IMR-90 (cell line): ENCODE results near the gene DNM3. TPM values are rescaled to one million over a fixed set of nuclear protein-coding genes. Genes with fewer than 3 reads are reported as not detected.

Experiments used
- ATAC-seq: fragments of 200-7000 bp; cut with Tn5 transposase; 2 replicates; pipeline ENCODE4 v1.9.1; 2020; ENCODE audit warnings: low read depth, mild to moderate bottlenecking, moderate library complexity
- BruUV-seq: library from RNA; stranded (reverse); fragments of 400-500 nt; replicated peaks from 2 replicates; lab custom pipeline; 2021; lab: Mats Ljungman, UMichigan
- CTCF ChIA-PET: fragments of 300-600 bp; formaldehyde crosslinking; extraction: SDS; loops from one replicate; lab custom pipeline; 2021; ENCODE audit warnings: antibody characterized with exemption; lab: Yijun Ruan, JAX
- POLR2A ChIA-PET: fragments of 300-600 bp; sonication (Branson Sonifier 250); formaldehyde crosslinking; loops from one replicate; lab custom pipeline; 2022; ENCODE audit warnings: antibody characterized with exemption; ENCODE audit not compliant: unreplicated experiment; lab: Charles Lee
- DNase-seq: peaks from one replicate; pipeline ENCODE4 v3.0.0; 2013
- H2AFZ ChIP-seq: replicated peaks from 2 replicates; pipeline ENCODE3; 2013; ENCODE audit warnings: low read length, mild to moderate bottlenecking; ENCODE audit not compliant: poor library complexity
- H2AK5ac ChIP-seq: 2 replicates; pipeline ENCODE4 v1.6.1; 2013; ENCODE audit warnings: low read depth, low read length, inconsistent platforms
- H2AK9ac ChIP-seq: replicated peaks from 2 replicates; pipeline ENCODE3; 2013; ENCODE audit warnings: mild to moderate bottlenecking, low read depth, low read length, moderate library complexity; ENCODE audit not compliant: poor library complexity
- H2BK120ac ChIP-seq: 2 replicates; pipeline ENCODE4 v1.6.1; 2013; ENCODE audit warnings: low read depth, low read length, inconsistent platforms
- H2BK15ac ChIP-seq: 3 replicates; pipeline ENCODE4 v1.6.1; 2013; ENCODE audit warnings: low read depth, low read length, inconsistent platforms
- H2BK20ac ChIP-seq: 2 replicates; pipeline ENCODE4 v1.6.1; 2013; ENCODE audit warnings: low read depth, mild to moderate bottlenecking, inconsistent platforms, low read length, moderate library complexity
- H2BK5ac ChIP-seq: 2 replicates; pipeline ENCODE4 v1.6.1; 2013; ENCODE audit warnings: mild to moderate bottlenecking, low read depth, low read length, inconsistent platforms; ENCODE audit not compliant: poor library complexity, severe bottlenecking
- H3K14ac ChIP-seq: replicated peaks from 2 replicates; pipeline ENCODE4 v1.6.1; 2013; ENCODE audit warnings: low read depth, low read length, inconsistent platforms
- H3K18ac ChIP-seq: 2 replicates; pipeline ENCODE4 v1.6.1; 2013; ENCODE audit warnings: low read depth, low read length, control low read depth
- H3K23ac ChIP-seq: 2 replicates; pipeline ENCODE4 v1.6.1; 2013; ENCODE audit warnings: low read depth, low read length, inconsistent platforms
- H3K27ac ChIP-seq: 2 replicates; pipeline ENCODE4 v1.5.1; 2013; ENCODE audit warnings: mild to moderate bottlenecking, control low read depth, low read length; ENCODE audit not compliant: insufficient read depth
- H3K27me3 ChIP-seq: 2 replicates; pipeline ENCODE4 v1.6.1; 2013; ENCODE audit warnings: low read length; ENCODE audit not compliant: control insufficient read depth, insufficient read depth
- H3K36me3 ChIP-seq: 2 replicates; pipeline ENCODE4 v1.6.1; 2013; ENCODE audit warnings: low read length, mixed read lengths; ENCODE audit not compliant: control insufficient read depth, insufficient read depth
- H3K4ac ChIP-seq: 2 replicates; pipeline ENCODE4 v1.6.1; 2013; ENCODE audit warnings: low read depth, low read length, inconsistent platforms
- H3K4me1 ChIP-seq: 2 replicates; pipeline ENCODE4 v1.6.1; 2013; ENCODE audit warnings: low read length, mixed read lengths; ENCODE audit not compliant: control insufficient read depth, insufficient read depth
- H3K4me2 ChIP-seq: 2 replicates; pipeline ENCODE4 v1.6.1; 2013; ENCODE audit warnings: low read depth, mild to moderate bottlenecking, control low read depth, low read length, moderate library complexity
- H3K4me3 ChIP-seq: 2 replicates; pipeline ENCODE4 v1.5.1; 2013; ENCODE audit warnings: low read depth, mild to moderate bottlenecking, control low read depth, low read length, moderate library complexity; ENCODE audit not compliant: insufficient read depth
- H3K56ac ChIP-seq: 2 replicates; pipeline ENCODE4 v1.6.1; 2013; ENCODE audit warnings: low read length, inconsistent platforms; ENCODE audit not compliant: insufficient read depth; ENCODE audit errors: extremely low read depth
- H3K79me1 ChIP-seq, 2 experiments: 2 replicates each; pipeline ENCODE4 v1.6.1; 2013; ENCODE audit warnings: low read length in 2 of 2, inconsistent platforms in 1 of 2, low read depth in 1 of 2
- H3K9ac ChIP-seq: 2 replicates; pipeline ENCODE4 v1.6.1; 2013; ENCODE audit warnings: low read depth, low read length, control low read depth
- H3K9me1 ChIP-seq: 2 replicates; pipeline ENCODE4 v1.6.1; 2013; ENCODE audit warnings: low read length, inconsistent platforms; ENCODE audit not compliant: insufficient read depth
- H3K9me3 ChIP-seq: 2 replicates; pipeline ENCODE4 v1.6.1; 2013; ENCODE audit warnings: low read length; ENCODE audit not compliant: control insufficient read depth, insufficient read depth
- H4K20me1 ChIP-seq: 2 replicates; pipeline ENCODE4 v1.6.1; 2013; ENCODE audit warnings: low read length, inconsistent platforms; ENCODE audit not compliant: insufficient read depth
- H4K5ac ChIP-seq: 2 replicates; pipeline ENCODE4 v1.6.1; 2013; ENCODE audit warnings: mild to moderate bottlenecking, low read depth, low read length, control low read depth
- H4K8ac ChIP-seq, 2 experiments: 2 replicates each; pipeline ENCODE4 v1.6.1; 2013; ENCODE audit warnings: low read depth in 2 of 2, low read length in 2 of 2, control low read depth in 1 of 2, inconsistent platforms in 1 of 2
- H4K91ac ChIP-seq: 2 replicates; pipeline ENCODE4 v1.6.1; 2013; ENCODE audit warnings: low read depth, low read length, inconsistent platforms; ENCODE audit not compliant: insufficient read depth
- BHLHE40 ChIP-seq: fragments of 150-350 bp; IDR thresholded peaks from 2 replicates; pipeline ENCODE4 v1.6.1; 2016; ENCODE audit warnings: mild to moderate bottlenecking, low read depth, low read length
- CEBPB ChIP-seq: IDR thresholded peaks from 2 replicates; pipeline ENCODE4 v1.6.1; 2012; ENCODE audit warnings: low read depth, low read length, improper control_type of control experiment
- CHD1 ChIP-seq: IDR thresholded peaks from 2 replicates; pipeline ENCODE4 v1.6.1; 2012; ENCODE audit warnings: low read depth, low read length, improper control_type of control experiment
- CTCF ChIP-seq: conservative IDR thresholded peaks from 2 replicates; pipeline ENCODE4 v1.5.1; 2012; ENCODE audit warnings: mild to moderate bottlenecking, low read depth, low read length, improper control_type of control experiment
- ELK1 ChIP-seq: fragments of 150-350 bp; IDR thresholded peaks from 2 replicates; pipeline ENCODE4 v1.6.1; 2016; ENCODE audit warnings: low read depth, mild to moderate bottlenecking, low read length, moderate library complexity, borderline replicate concordance
- FOS ChIP-seq: fragments of 150-350 bp; IDR thresholded peaks from 2 replicates; pipeline ENCODE4 v1.6.1; 2016; ENCODE audit warnings: low read depth, low read length
- MAFK ChIP-seq: IDR thresholded peaks from 2 replicates; pipeline ENCODE4 v1.6.1; 2012; ENCODE audit warnings: low read depth, low read length, improper control_type of control experiment
- MAZ ChIP-seq: IDR thresholded peaks from 2 replicates; pipeline ENCODE4 v1.6.1; 2012; ENCODE audit warnings: low read depth, mild to moderate bottlenecking, low read length, improper control_type of control experiment, moderate library complexity, borderline replicate concordance
- MXI1 ChIP-seq: IDR thresholded peaks from 2 replicates; pipeline ENCODE4 v1.6.1; 2012; ENCODE audit warnings: low read depth, mild to moderate bottlenecking, low read length, moderate library complexity, borderline replicate concordance
- NFE2L2 ChIP-seq: fragments of 150-350 bp; IDR thresholded peaks from 2 replicates; pipeline ENCODE4 v1.6.1; 2016; ENCODE audit warnings: low read depth, mild to moderate bottlenecking, low read length
- POLR2A ChIP-seq: IDR thresholded peaks from 2 replicates; pipeline ENCODE4 v1.6.1; 2012; ENCODE audit warnings: mild to moderate bottlenecking, low read depth, low read length
- RAD21 ChIP-seq: IDR thresholded peaks from 2 replicates; pipeline ENCODE4 v1.6.1; 2012; ENCODE audit warnings: low read length, improper control_type of control experiment
- RCOR1 ChIP-seq: IDR thresholded peaks from 2 replicates; pipeline ENCODE4 v1.6.1; 2012; ENCODE audit warnings: mild to moderate bottlenecking, low read length, improper control_type of control experiment; ENCODE audit not compliant: insufficient replicate concordance
- RFX5 ChIP-seq: IDR thresholded peaks from 2 replicates; pipeline ENCODE4 v1.8.0; 2012; ENCODE audit warnings: low read depth, mild to moderate bottlenecking, low read length, moderate library complexity
- SMC3 ChIP-seq: fragments of 150-350 bp; IDR thresholded peaks from 2 replicates; pipeline ENCODE4 v1.6.1; 2016; ENCODE audit warnings: low read depth, mild to moderate bottlenecking, antibody characterized with exemption, low read length, moderate library complexity
- USF2 ChIP-seq: fragments of 150-350 bp; IDR thresholded peaks from 2 replicates; pipeline ENCODE4 v1.6.1; 2017; ENCODE audit warnings: mild to moderate bottlenecking, antibody characterized with exemption, low read length, low read depth
- WGBS, 2 experiments: methylation state at CpG; one replicate each; pipeline versions ENCODE4 v1.1.5 to v1.1.7; 2013; ENCODE audit warnings: missing lambda C conversion rate in 2 of 2; ENCODE audit not compliant: insufficient read length in 1 of 2; ENCODE audit errors: extremely low coverage in 2 of 2; 5-methylcytosine and 5-hydroxymethylcytosine counted together
- dilution Hi-C: fragments of 300-500 bp; cut with HindIII; formaldehyde crosslinking; loops from one replicate; pipeline ENCODE4 v1.14.3; 2018; ENCODE audit warnings: low sequenced_read_pairs; ENCODE audit not compliant: unreplicated experiment
- in situ Hi-C: fragments of 300-500 bp; cut with MboI; formaldehyde crosslinking; loops from 3 replicates; pipeline ENCODE4 v1.14.3; 2019; ENCODE audit warnings: low sequenced_read_pairs, inconsistent platforms, mixed read lengths
- intact Hi-C: fragments of 100-400 bp; cut with micrococcal nuclease; formaldehyde crosslinking; loops from 2 replicates; pipeline ENCODE4 v1.10.0; 2022
- polyA plus RNA-seq, 3 experiments: library from polyadenylated mRNA; depleted of rRNA; stranded (reverse); fragments of >200 nt; gene quantifications; 2 replicates each; pipeline ENCODE4 v1.2.3, GENCODE V29; 2012; ENCODE audit warnings: low replicate concordance in 1 of 3
- total RNA-seq: library from RNA; depleted of rRNA; stranded (reverse); fragments of >200 nt; gene quantifications from 2 replicates; pipeline ENCODE4 v1.2.3, GENCODE V29; 2012

The DNM3 gene
- total and polyA plus RNA-seq, 2 of the 4 experiments (the other 2 are of a cell fraction), result 0.36 TPM

- DNase-seq (no peak), ATAC-seq (no peak)
- Histone ChIP-seq H3K79me1 (peaks cover 0 to 13% of the 10 kb centered on the region in 2 experiments; a peak in 2 of 4 replicates), H3K56ac (peak overlapping the region; percentile 71), H2BK5ac (peak overlapping the region; percentile 15), H3K9me3 (no peaks in the 10 kb centered on the region), H3K18ac (peak overlapping the region; percentile 1; the same call in 1 of the 2 replicates), H3K4ac (peak overlapping the region; percentile 51), H3K23ac (peak overlapping the region; percentile 81), H2BK15ac (peak overlapping the region; percentile 15; the same call in 1 of the 3 replicates), H3K4me2 (peak overlapping the region; percentile 57), H3K27me3 (no peaks in the 10 kb centered on the region), H3K9me1 (peaks cover 6% of the 10 kb centered on the region), H2AK5ac (peak overlapping the region; percentile 86), H3K27ac (peak overlapping the region; percentile 85), H2BK120ac (peak overlapping the region; percentile 61), H2AK9ac (no peak overlapping the region), H2BK20ac (peak overlapping the region; percentile 50), H4K20me1 (peaks cover 3% of the 10 kb centered on the region; the same call in 1 of the 2 replicates), H3K14ac (peak overlapping the region; percentile 42), H3K4me1 (peaks cover 7% of the 10 kb centered on the region), H3K4me3 (no peak overlapping the region), H4K91ac (peak overlapping the region; percentile 53; the same call in 1 of the 2 replicates), H4K5ac (no peak overlapping the region), H4K8ac (peak overlapping the region in 1 of 2 experiments; percentile 36; a peak in 2 of 4 replicates), H3K9ac (no peak overlapping the region), H2AFZ (no peak overlapping the region), H3K36me3 (peaks cover 5% of the 10 kb centered on the region)
- in situ Hi-C loops, result no loop called here
- CTCF ChIA-PET, result interaction anchor here (1.0 kb wide), 1 partner anchor 263 kb away, joined by 3 read pairs; no protein-coding TSS in a partner anchor
- 20% methylated on average over 1 of the region's 5 CpGs; no CpG with 5 or more reads in 1 of the 2 experiments for WGBS, 2 experiments
- no TSS peak for BruUV-seq
- dilution Hi-C loops, result no loop called here
- TF ChIP-seq CHD1 (no peak), RAD21 (no peak), BHLHE40 (no peak), FOS (no peak), MXI1 (no peak), CEBPB (no peak), POLR2A (no peak), MAFK (no peak), ELK1 (no peak), USF2 (no peak), NFE2L2 (no peak), SMC3 (no peak), RCOR1 (no peak), RFX5 (no peak), CTCF (no peak), MAZ (no peak)
- POLR2A ChIA-PET, result interaction anchor here (0.7 kb wide), 1 partner anchor 10 kb away, joined by 3 read pairs; no protein-coding TSS in a partner anchor
- intact Hi-C loops, result loop anchor here (5.0 kb wide), 1 partner anchor 95 kb away; no protein-coding TSS in a partner anchor
Measured at GRCh38 chr1:172136925-172137324, 295.6 kb downstream of the DNM3 start.
